ENCODE measurements around the gene C7.
"Not testable (repeated sequence)": the region's sequence is repeated elsewhere in the genome, so short reads cannot be mapped to it uniquely, and the experiment has no call there.

Gene C7
- 0 reads per million in 4 donors for total RNA-seq

DNA sequence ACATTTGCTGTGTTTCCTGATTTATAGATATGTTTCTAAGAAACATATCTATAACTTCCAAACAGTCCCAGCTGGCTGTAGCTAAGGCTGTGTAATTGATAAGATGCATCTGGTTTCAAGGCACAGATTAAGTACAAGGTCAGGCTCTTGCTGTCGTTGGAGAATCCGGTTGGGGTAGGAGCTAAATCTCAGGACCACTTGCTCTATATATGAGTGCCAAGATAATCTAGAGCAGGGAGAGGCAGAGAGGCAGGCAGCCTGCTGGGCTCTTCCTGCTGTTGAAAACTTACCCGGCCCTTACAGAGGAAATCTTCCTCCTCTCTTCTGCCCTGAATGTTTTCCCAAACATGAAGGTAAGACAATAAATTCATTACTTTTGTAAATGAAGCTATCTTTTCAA lies at the start of gene C7:
C7 (plus strand) TSS at position 234 of the 400 bp plus-strand sequence; CDS start at position 348, 114 bp downstream.
- no peak for DNase-seq

DNA sequence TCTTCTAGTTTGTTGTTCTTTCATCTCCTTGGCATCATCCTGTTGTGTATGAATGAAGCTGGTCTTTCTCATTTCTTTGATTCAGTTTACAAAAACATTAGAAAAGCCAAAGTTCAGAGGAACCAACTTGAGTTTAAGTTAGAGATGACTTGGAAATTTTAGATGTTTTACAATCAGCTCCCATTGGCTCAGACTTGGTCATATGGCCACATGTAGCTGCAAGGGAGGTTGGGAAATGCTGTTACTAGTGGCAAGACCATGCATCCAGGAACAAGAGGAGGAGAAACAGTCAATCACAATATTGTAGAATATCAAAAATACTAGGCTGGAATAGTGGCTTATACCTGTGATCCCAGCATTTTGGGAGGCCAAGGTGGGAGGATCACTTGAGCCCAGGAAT lies 48.6 kb upstream of the C7 start:
- no peak for DNase-seq

DNA sequence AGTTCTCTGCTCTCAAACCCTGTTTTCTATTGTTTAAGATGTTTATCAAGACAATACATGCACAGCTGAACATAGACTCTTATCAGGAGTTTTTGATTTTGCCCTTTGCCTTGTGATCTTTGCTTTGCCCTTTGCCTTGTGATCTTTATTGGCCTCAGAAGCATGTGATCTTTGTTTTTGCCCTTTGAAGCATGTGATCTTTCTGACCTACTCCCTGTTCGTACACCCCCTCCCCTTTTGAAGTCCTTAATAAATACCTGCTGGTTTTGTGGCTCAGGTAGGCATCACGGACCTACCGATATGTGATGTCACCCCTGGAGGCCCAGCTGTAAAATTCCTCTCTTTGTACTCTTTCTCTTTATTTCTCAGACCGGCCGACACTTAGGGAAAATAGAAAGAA lies 44.3 kb upstream of the C7 start:
- DNase-seq = not testable (repeated sequence)

GRCh38 chr5:40866844-40867243 lies 42.5 kb upstream of the C7 start:
- DNase-seq = no peak

DNA sequence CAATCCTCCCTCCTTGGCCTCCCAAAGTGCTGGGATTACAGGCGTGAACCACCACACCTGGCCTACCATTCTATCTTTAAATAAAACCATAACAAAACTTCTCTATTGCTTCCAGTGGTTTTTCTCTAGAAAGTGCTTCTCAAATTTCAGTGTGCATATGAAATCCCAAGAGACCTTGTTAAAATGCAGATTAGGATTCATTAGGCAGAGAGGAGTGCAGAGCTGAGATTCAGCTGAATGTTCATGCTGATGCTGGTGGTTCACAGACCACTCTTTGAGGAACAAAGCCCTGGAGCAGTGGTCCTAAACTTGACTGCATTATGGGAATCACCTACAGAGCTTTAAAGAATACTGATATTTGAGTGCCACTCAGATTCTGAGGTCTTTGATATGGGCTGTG lies 39.9 kb upstream of the C7 start:
- no peak for DNase-seq

DNA sequence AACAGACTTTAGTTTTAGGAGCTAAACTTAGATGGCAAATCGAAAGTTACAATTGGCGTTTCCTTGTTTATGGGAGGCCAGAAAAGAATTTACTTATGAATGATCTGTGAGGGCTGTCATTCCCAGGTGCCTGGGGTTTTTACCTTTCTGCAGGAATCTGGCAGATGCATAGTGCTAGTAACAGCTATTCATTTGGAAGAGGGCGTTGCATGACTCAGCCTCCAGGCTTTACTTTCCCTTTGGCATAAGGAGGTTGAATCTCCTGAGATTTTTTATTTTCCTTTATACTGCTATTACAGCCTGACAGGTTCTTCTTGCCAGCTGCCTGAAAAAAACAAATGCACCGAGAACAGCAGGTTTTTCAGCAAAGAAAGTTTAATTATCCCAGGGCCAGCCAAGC lies 38.1 kb upstream of the C7 start:
- DNase-seq = no peak

DNA sequence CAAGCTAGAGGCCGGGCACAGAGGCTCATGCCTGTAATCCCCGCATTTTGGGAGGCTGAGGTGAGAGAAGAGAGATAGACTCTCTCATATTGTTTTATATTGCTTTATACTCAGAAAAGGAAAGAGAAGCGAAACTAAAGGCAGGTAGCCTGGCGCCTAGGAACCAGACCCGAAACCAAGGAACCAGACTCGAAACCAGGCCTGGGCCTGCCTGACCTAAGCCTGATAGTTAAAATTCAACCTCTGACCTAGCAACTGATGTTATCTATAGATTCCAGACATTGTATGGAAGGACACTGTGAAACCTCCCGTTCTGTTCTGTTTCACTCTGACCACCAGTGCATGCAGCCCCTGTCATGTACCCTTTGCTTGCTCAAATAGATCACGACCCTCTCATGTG lies 37.0 kb upstream of the C7 start:
- DNase-seq = not testable (repeated sequence)

- no peak for DNase-seq
Observed at GRCh38 chr5:40873286-40873880, 35.9 kb upstream of the C7 start.

DNA sequence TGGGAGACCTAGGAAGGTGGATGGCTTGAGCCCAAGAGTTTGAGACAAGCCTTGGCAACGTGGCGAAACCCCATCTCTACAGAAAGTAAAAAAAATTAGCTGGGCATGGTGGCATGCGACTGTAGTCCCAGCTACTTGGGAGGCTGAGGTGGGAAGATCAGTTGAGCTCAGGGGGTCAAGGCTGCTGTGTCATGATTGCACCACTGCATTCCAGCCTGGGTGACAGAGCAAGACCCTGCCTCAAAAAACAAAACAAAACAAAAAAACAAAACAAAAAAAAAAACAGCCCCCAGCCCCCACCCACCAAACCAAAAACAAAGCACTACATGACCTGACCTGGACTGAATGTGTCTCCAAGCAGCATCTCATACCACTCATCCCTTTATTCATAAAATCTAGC lies 33.3 kb upstream of the C7 start:
- no peak for DNase-seq

GRCh38 chr5:40877371-40877988 lies 31.8 kb upstream of the C7 start:
- DNase-seq = no peak

GRCh38 chr5:40879163-40879942 lies 29.9 kb upstream of the C7 start:
- peak in 1 of 5 donors; percentile 14 for DNase-seq

DNA sequence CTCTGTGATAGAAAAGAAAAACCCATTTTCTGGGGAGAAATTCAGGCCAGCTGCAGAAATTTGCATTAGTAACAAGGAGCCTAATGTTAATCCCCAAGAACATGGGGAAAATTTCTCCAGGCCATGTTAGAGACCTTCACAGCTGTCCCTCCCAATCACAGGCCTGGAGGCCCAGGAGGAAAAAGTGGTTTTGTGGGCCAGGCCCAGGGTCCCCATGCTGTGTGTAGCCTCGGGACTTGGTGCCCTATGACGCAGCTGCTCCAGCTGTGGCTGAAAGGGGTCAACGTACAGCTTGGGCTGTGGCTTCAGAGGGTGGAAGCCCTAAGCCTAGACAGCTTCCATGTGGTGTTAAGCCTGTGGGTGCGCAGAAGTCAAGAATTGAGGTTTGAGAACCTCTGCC lies 27.0 kb upstream of the C7 start:
- no peak for DNase-seq

GRCh38 chr5:40883051-40883450 lies 26.2 kb upstream of the C7 start:
- not testable (repeated sequence) for DNase-seq

DNA sequence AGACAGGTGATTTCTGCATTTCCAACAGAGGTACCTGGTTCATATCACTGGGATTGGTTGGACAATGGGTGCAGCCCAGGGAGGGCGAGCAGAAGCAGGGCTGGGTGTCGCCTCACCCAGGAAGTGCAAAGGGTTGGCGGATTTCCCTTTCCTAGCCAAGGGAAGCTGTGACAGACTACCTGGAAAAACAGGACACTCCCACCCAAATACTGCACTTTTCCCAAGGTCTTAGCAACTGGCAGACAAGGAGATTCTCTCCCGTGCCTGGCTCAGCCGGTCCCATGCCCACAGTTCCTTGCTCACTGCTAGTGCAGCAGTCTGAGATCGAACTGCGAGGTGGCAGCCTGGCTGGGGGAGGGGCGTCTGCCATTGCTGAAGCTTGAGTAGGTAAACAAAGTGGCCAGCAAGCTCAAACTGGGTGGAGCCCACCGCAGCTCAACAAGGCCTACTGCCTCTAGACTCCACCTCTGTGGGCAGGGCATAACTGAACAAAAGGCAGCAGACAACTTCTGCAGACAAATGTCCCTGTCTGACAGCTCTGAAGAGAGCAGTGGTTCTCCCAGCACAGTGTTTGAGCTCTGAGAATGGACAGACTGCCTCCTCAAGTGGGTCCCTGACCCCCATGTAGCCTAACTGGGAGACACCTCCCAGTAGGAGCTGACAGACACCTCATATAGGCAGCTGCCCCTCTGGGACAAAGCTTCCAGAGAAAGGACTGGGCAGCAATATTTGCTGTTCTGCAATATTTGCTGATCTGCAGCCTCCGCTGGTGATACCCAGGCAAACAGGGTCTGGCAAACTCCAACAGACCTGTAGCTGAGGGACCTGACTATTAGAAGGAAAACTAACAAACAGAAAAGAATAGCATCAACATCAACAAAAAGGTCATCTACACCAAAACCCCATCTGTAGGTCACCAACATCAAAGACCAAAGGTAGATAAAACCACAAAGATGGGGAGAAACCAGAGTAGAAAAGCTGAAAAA lies 13.6 kb upstream of the C7 start:
- not testable (repeated sequence) for DNase-seq

GRCh38 chr5:40904205-40904993 lies 4.9 kb upstream of the C7 start:
- DNase-seq = peak in 1 of 5 donors; percentile 21

GRCh38 chr5:40904994-40905306 lies 4.3 kb upstream of the C7 start:
- DNase-seq = no peak

- DNase-seq = no peak
Observed at GRCh38 chr5:40906351-40906751, 2.9 kb upstream of the C7 start.

GRCh38 chr5:40909723-40910122 lies 426 bp downstream of the C7 start:
- no peak for DNase-seq

GRCh38 chr5:40911266-40911665 lies 2.0 kb downstream of the C7 start:
- no peak for DNase-seq

GRCh38 chr5:40914835-40915234 lies 5.5 kb downstream of the C7 start:
- DNase-seq = no peak

DNA sequence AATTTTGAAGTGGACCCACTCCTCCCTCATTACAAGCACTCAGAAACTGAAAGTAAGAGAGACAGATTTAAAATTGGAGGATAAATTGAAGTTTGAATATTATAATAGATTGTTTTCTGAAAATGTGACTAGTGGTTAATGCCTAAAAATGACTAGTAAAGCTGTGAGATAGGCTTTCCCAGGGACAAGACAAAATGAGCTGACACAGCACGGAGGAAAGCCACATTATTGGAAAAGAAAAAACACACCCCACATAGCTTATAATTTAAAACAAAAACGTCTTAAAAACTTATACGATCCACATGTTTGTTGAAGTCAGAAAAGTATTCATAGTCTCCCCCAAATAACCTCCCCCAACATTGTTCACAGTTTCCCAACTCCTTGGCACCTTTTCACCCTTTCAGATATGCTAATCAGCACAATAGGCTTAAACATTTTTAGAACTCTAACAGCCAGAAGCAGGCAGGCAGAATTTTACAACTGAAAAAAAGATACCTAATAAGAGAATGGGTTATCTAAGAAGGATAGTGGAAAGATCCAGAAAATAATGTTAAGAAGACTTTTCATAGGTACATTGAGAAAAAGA lies 6.1 kb downstream of the C7 start:
- no peak for DNase-seq

DNA sequence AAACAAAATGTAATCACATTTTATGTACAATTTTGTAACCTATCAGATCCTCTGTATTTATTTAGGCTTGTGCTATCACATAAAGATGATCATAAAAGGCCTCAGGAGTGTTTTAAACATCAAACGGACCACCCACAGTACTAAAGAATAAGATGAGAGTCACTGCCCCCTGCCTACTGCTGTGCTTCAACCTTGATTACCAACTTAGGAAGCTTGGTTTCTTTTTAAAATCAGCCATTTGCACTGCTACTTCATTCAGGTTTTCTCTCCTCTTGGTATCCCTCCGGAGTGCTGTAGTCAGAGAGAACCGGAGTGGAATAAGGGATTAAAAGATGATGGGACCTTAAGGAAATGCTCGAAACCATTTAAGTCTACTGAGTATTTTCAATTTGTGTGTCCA lies 6.9 kb downstream of the C7 start:
- DNase-seq = no peak
